ENCODE data around the gene ATP5F1E.
"Not testable (repeated sequence)": the region's sequence is repeated elsewhere in the genome, so short reads cannot be mapped to it uniquely, and the experiment has no call there.

ATP5F1E gene

GRCh38 chr20:58984691-58985090 is 47.4 kb downstream of the ATP5F1E start:
- POLR2A ChIA-PET: interaction anchor here (1.4 kb wide), 1 partner anchor 16 kb away, joined by 4 read pairs; no protein-coding TSS in a partner anchor
- CTCF ChIA-PET: no interaction called here
- no peak for DNase-seq (ENCODE audit: extremely low spot score)
- TF ChIP-seq L3MBTL2 (conservative IDR thresholded peaks at IDR 0.05): no peak
- no peak for TF ChIP-seq FOXA1 (IDR thresholded peaks at IDR 0.05)
- no peak for TF ChIP-seq HDGF (IDR thresholded peaks at IDR 0.05; ENCODE audit: borderline replicate concordance)
- no peak for TF ChIP-seq FOXM1 (IDR thresholded peaks at IDR 0.05; ENCODE audit: borderline replicate concordance)
- TF ChIP-seq, protein P1, sequence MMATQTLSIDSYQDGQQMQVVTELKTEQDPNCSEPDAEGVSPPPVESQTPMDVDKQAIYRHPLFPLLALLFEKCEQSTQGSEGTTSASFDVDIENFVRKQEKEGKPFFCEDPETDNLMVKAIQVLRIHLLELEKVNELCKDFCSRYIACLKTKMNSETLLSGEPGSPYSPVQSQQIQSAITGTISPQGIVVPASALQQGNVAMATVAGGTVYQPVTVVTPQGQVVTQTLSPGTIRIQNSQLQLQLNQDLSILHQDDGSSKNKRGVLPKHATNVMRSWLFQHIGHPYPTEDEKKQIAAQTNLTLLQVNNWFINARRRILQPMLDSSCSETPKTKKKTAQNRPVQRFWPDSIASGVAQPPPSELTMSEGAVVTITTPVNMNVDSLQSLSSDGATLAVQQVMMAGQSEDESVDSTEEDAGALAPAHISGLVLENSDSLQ (IDR thresholded peaks at IDR 0.05): no peak
- no peak for TF ChIP-seq SP1 (IDR thresholded peaks at IDR 0.05)
- no peak for TF ChIP-seq NFRKB (IDR thresholded peaks at IDR 0.05)
- TF ChIP-seq ARNT (IDR thresholded peaks at IDR 0.05): no peak
- no peak for TF ChIP-seq SUZ12 (IDR thresholded peaks at IDR 0.05)
- no peak for TF ChIP-seq ZNF384 (IDR thresholded peaks at IDR 0.05)
- no peak for TF ChIP-seq CTBP1 (IDR thresholded peaks at IDR 0.05; ENCODE audit: borderline replicate concordance)
- no peak for TF ChIP-seq BHLHE40 (IDR thresholded peaks at IDR 0.05; ENCODE audit: borderline replicate concordance)
- TF ChIP-seq LEF1 (IDR thresholded peaks at IDR 0.05; ENCODE audit: borderline replicate concordance): no peak
- TF ChIP-seq FOXK2 (IDR thresholded peaks at IDR 0.05): no peak
- no peak for TF ChIP-seq TARDBP (IDR thresholded peaks at IDR 0.05)
- no peak for TF ChIP-seq ELF4 (IDR thresholded peaks at IDR 0.05)

DNA sequence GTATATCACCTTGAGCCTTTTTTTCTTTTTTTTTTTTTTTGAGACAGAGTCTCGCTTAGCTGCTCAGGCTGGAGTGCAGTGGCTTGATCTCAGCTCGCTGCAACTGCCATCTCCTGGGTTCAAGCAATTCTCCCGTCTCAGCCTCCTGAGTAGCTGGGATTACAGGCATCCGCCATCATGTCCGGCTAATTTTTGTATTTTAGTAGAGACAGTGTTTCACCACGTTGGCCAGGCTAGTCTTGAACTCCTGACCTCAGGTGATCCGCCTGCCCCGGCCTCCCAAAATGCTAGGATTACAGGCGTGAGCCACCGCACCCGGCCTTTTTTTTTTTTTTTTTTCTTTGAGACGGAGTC is 49.0 kb downstream of the ATP5F1E start:
- POLR2A ChIA-PET; CTCF ChIA-PET; DNase-seq (ENCODE audit: extremely low spot score): not testable (repeated sequence)

DNA sequence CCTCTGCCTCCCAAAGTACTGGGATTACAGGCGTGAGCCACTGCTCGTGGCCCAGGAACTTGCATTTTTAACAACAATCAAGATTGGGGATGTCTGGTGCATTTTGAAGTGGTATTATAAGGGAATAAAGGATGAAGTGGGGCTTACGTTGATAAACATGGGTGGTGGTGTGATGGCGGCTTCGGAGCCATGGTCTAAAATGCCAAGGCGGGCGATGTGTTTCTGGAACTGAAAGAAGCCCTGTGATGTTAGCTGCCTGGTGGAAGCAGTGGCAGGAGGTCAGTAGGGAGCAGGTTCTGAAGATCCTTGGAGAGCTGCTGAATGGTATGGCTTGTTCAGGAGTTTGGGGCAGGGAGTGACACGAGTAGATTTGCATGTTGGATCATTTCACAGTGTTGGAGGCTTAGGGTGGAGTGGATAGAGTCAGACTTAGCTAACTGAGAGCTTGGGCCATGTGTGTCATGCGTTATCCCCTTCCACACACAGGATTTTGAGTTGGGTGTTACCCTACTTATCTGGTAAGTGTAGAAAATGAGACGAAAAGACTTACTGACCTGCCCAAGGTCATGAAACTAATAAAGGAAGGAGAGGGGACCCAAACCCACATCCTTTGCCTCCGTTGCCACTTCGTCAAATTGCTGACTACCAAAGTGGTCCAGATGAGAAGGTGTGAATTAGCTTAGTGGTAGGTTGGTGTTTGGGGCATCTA is 49.6 kb downstream of the ATP5F1E start:
- POLR2A ChIA-PET: interaction anchor here (1.1 to 2.0 kb wide), 3 partner anchors 10 to 49 kb away, joined by 3 to 19 read pairs (median 10); partner anchors contain the start of gene ATP5F1E
- CTCF ChIA-PET: no interaction called here
- TF ChIP-seq FOXM1 (IDR thresholded peaks at IDR 0.05; ENCODE audit: borderline replicate concordance) (no peak), SP1 (IDR thresholded peaks at IDR 0.05) (no peak), HDGF (IDR thresholded peaks at IDR 0.05; ENCODE audit: borderline replicate concordance) (no peak), LEF1 (IDR thresholded peaks at IDR 0.05; ENCODE audit: borderline replicate concordance) (no peak), CTBP1 (IDR thresholded peaks at IDR 0.05; ENCODE audit: borderline replicate concordance) (no peak), NFRKB (IDR thresholded peaks at IDR 0.05) (no peak), ARNT (IDR thresholded peaks at IDR 0.05) (no peak), FOXK2 (IDR thresholded peaks at IDR 0.05) (no peak), SUZ12 (IDR thresholded peaks at IDR 0.05) (no peak), FOXA1 (IDR thresholded peaks at IDR 0.05) (no peak), ZNF384 (IDR thresholded peaks at IDR 0.05) (no peak), BHLHE40 (IDR thresholded peaks at IDR 0.05; ENCODE audit: borderline replicate concordance) (no peak), L3MBTL2 (conservative IDR thresholded peaks at IDR 0.05) (no peak), ELF4 (IDR thresholded peaks at IDR 0.05) (no peak), TARDBP (IDR thresholded peaks at IDR 0.05) (no peak)
- TF ChIP-seq, protein P1 (IDR thresholded peaks at IDR 0.05): no peak
- no peak for DNase-seq (ENCODE audit: extremely low spot score)

- no peak for DNase-seq (ENCODE audit: extremely low spot score)
- TF ChIP-seq FOXA1 (IDR thresholded peaks at IDR 0.05): no peak
- 0 out of 2 replicates have a peak, but pooled peaks have one; percentile 20 for TF ChIP-seq ZNF384 (IDR thresholded peaks at IDR 0.05)
- CTCF ChIA-PET: no interaction called here
- POLR2A ChIA-PET: interaction anchor here (1.1 to 2.0 kb wide), 5 partner anchors 11 to 50 kb away, joined by 3 to 19 read pairs (median 7); partner anchors contain the start of gene ATP5F1E
Measured at GRCh38 chr20:58981628-58982364, 50.3 kb downstream of the ATP5F1E start.

- 0 out of 2 replicates have a peak, but pooled peaks have one; percentile 21 for TF ChIP-seq ARNT (IDR thresholded peaks at IDR 0.05)
- TF ChIP-seq CTBP1 (IDR thresholded peaks at IDR 0.05; ENCODE audit: borderline replicate concordance): no peak
- ChIA-PET CTCF (no interaction called here), POLR2A (interaction anchor here (0.7 to 2.0 kb wide), 5 partner anchors 12 to 90 kb away, joined by 3 to 19 read pairs (median 7); partner anchors contain the start of gene ATP5F1E)
- peak; percentile 99 for DNase-seq (ENCODE audit: extremely low spot score)
Measured at GRCh38 chr20:58980711-58981627, 51.2 kb downstream of the ATP5F1E start, which contains the start of gene NELFCD. NELFCD (plus strand) TSS chr20:58981256; CDS start chr20:58981310, 54 bp downstream.

Data from HEK293T (cell line).